NT2/D1 (cell line): ENCODE measurements around the gene USB1.

ENCODE experiments used
- SUZ12 ChIP-seq: IDR thresholded peaks from 2 replicates; pipeline ENCODE4 v1.6.1; 2011; ENCODE audit not compliant: insufficient read length, insufficient read depth; ENCODE audit errors: extremely low read depth
- YY1 ChIP-seq: IDR thresholded peaks from 2 replicates; pipeline ENCODE4 v1.6.1; 2011; ENCODE audit not compliant: insufficient read length, insufficient read depth
- ZNF274 ChIP-seq: IDR thresholded peaks from 2 replicates; pipeline ENCODE4 v1.6.1; 2011; ENCODE audit warnings: mild to moderate bottlenecking, low read depth, low read length

- no peak for TF ChIP-seq YY1
- TF ChIP-seq ZNF274, result no peak
- no peak for TF ChIP-seq SUZ12
Observed at GRCh38 chr16:58001781-58002415, 691 bp downstream of the USB1 start.
